Kidney epithelial cell (primary cell): ENCODE results near the gene PRKAR2B. TPM values are rescaled to one million over a fixed set of nuclear protein-coding genes. Genes with fewer than 3 reads are reported as not detected.

ENCODE experiments used
- DNase-seq: peaks from one replicate; pipeline ENCODE4 v3.0.0-alpha.2; 2010; ENCODE audit warnings: low read depth
- H3K27me3 ChIP-seq: 2 replicates; pipeline ENCODE4 v1.6.0; 2011; ENCODE audit warnings: low read length; ENCODE audit not compliant: control insufficient read depth, insufficient read depth
- H3K36me3 ChIP-seq: 2 replicates; pipeline ENCODE4 v1.5.1; 2011; ENCODE audit warnings: low read length; ENCODE audit not compliant: control insufficient read depth, insufficient read depth
- H3K4me3 ChIP-seq: 2 replicates; pipeline ENCODE4 v1.5.1; 2011; ENCODE audit warnings: low read depth, mild to moderate bottlenecking, control low read depth, low read length
- total RNA-seq: library from RNA; depleted of rRNA; stranded (reverse); fragments of >200 nt; gene quantifications from 2 replicates; pipeline ENCODE4 v1.2.3, GENCODE V29; 2015
- TF ChIP-seq, protein P1 (sequence below): IDR thresholded peaks from 2 replicates; pipeline ENCODE4 v1.5.1; 2011; ENCODE audit warnings: mild to moderate bottlenecking, moderate library complexity, low read length, control low read depth, inconsistent platforms; ENCODE audit not compliant: insufficient read depth, poor library complexity, severe bottlenecking

The PRKAR2B gene
- total RNA-seq, 1 donor from 2014 or later = 3.7 TPM

DNA sequence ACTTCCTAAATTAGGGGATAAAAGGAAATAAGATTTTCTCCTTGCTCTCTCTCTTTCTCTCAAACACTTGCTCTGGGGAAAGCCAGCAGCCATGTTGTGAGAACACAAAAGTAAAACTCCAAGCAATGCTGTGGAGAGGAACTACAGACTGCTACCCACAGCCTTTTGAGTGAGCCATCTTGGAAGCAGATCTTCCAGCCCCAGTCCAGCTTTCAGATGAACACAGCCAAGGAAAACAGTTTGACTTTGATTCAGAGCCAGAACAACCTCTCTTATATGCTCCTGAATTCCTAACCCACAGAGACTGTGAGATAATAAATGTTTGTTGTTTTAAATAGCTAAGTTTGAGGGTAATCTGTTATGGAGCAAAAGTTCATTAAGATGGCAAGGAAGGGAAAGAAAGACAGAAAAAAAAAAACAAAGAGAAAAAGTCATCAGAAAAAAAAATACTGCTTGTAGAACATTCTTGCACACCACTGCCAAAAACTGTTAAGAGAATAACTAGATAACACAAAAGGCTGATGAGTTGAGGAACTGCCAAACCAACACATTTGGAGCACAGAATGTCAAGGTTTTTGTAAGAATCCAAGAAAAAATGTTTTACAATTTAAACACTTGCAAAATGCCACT lies 20.9 kb upstream of the PRKAR2B start:
- Histone ChIP-seq H3K36me3 (no peaks in the 10 kb centered on the region), H3K4me3 (no peak overlapping the region), H3K27me3 (no peaks in the 10 kb centered on the region)
- DNase-seq = no peak
- TF ChIP-seq, protein P1, sequence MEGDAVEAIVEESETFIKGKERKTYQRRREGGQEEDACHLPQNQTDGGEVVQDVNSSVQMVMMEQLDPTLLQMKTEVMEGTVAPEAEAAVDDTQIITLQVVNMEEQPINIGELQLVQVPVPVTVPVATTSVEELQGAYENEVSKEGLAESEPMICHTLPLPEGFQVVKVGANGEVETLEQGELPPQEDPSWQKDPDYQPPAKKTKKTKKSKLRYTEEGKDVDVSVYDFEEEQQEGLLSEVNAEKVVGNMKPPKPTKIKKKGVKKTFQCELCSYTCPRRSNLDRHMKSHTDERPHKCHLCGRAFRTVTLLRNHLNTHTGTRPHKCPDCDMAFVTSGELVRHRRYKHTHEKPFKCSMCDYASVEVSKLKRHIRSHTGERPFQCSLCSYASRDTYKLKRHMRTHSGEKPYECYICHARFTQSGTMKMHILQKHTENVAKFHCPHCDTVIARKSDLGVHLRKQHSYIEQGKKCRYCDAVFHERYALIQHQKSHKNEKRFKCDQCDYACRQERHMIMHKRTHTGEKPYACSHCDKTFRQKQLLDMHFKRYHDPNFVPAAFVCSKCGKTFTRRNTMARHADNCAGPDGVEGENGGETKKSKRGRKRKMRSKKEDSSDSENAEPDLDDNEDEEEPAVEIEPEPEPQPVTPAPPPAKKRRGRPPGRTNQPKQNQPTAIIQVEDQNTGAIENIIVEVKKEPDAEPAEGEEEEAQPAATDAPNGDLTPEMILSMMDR = no peak

DNA sequence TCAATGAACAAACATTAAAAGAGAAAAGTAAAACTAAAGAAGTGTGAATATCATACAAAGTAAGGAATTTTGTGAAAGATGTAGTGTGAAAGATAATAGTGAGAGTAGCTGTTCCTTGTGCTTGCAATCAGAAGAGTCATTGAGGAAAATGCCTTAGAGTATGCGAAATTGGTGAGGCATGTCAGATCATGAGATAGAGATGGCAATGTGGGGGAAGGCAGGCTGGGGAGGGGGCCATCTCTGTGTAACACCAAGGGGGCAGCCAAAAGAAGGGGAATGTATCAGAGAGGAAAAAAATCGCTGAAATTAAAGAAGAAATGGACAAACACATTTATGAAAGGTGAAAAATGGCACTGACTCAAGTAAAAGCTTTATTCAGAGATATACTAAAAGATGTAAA lies 19.6 kb upstream of the PRKAR2B start:
- TF ChIP-seq, protein P1 = no peak
- Histone ChIP-seq H3K4me3 (no peak overlapping the region), H3K27me3 (no peaks in the 10 kb centered on the region), H3K36me3 (no peaks in the 10 kb centered on the region)
- DNase-seq = no peak

DNA sequence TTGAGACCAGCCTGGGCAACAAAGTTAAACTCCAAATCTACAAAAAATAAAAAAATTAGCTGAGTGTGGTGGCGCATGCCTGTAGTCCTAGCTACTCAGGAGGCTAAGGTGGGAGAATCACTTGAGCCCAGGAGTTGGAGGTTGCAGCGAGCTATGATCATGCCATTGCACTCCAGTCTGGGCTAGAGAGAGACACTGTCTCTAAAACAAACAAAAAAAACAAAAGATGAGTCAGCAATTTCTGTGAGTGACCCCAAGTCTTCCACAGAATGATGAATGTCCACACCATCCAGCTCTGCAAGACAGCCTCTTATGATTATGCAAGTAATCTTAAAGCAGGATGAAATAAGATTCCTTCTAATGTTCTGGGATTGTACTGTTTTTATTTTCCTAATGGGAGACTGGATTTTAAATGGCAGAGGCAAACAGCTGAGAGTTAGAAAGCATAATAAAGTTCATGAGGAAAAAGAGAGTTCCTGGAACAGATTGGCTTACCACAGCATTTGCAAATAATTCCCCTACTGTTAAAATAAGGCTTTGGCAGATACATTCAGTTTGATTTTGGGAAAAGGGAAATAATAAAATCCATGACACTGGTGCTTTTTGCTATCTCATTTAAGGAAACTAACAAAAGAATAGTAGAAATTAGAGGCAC lies 18.9 kb upstream of the PRKAR2B start:
- no peak overlapping the region for H3K4me3 ChIP-seq
- TF ChIP-seq, protein P1 = no peak
- H3K36me3 ChIP-seq = no peaks in the 10 kb centered on the region
- no peaks in the 10 kb centered on the region for H3K27me3 ChIP-seq
- DNase-seq = no peak

DNA sequence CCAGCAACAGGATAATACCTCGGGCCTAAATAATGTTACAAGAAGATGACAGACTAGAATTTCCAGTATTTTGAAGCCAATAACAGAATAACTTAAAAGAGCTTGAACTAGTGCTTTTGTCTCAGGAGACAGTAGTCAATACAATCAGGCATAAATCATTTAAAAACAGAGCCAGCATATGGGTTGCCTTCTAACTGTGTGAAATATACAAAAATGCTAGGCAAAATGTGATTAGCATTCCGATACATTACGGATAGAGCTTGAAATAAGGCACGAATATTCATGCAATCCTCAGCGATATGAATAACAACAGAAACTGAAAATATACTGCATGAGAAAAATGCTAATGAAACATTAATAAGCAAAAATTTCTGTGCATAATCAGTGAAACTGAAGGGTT lies 18.3 kb upstream of the PRKAR2B start:
- H3K36me3 ChIP-seq = no peaks in the 10 kb centered on the region
- no peaks in the 10 kb centered on the region for H3K27me3 ChIP-seq
- TF ChIP-seq, protein P1 = no peak
- no peak for DNase-seq
- H3K4me3 ChIP-seq = no peak overlapping the region

DNA sequence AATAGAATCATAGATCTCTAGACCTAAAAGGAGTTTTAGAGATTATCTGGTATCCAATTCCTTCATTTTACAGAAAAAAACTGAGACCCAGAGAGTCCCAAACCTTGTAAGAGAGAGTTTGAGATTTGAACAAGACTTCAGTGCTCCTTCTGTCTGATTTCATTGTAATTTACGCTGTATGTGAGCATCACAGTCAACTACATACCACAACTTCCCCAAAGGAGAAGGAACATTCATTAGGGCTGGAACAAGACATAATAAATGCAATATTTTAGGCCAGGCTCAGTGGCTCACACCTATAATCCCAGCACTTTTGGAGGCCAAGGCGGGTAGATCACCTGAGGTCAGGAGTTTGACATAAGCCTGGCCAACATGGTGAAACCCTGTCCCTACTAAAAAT lies 17.3 kb upstream of the PRKAR2B start:
- no peaks in the 10 kb centered on the region for H3K36me3 ChIP-seq

More for the DNA sequence above, 17.3 kb upstream of the PRKAR2B start:
- no peaks in the 10 kb centered on the region for H3K27me3 ChIP-seq
- H3K4me3 ChIP-seq = no peak overlapping the region
- TF ChIP-seq, protein P1 = no peak
- DNase-seq = no peak
